Measurements from ENCODE around the gene CXCR1. TPM values are rescaled to one million over a fixed set of nuclear protein-coding genes. Genes with fewer than 3 reads are reported as not detected.

CXCR1 gene
- total and polyA plus RNA-seq, 2 donors (not counting 1 experiment from before 2014, with no cell fraction given) = 0.04 TPM; not detected in 1

- 100% methylated on average over 1 of the region's 3 CpGs for WGBS (ENCODE audit: insufficient coverage)
- Histone ChIP-seq H4K20me1 (ENCODE audit: control insufficient read depth, insufficient read depth, low read length, poor library complexity, severe bottlenecking) (no peaks in the 10 kb centered on the region), H3K9me3 (ENCODE audit: control extremely low read depth in 1 of 3, control insufficient read depth in 2 of 3, insufficient read depth in 1 of 3, low read length in 2 of 3) (no peaks in the 10 kb centered on the region), H3K4me1 (ENCODE audit: control insufficient read depth in 2 of 2, insufficient read depth in 2 of 2, low read length in 2 of 2) (no peaks in the 10 kb centered on the region), H3K36me3 (replicated peaks in 1 of 2; ENCODE audit: control extremely low read depth in 1 of 2, control insufficient read depth in 1 of 2, extremely low read depth in 1 of 2, insufficient read depth in 2 of 2, low read length in 1 of 2) (no peaks in the 10 kb centered on the region), H3K27ac (ENCODE audit: low read length in 2 of 2) (no peak overlapping the region), H2AFZ (ENCODE audit: insufficient read depth, low read depth, low read length, poor library complexity, severe bottlenecking) (no peak overlapping the region), H3K4me3 (ENCODE audit: control extremely low read depth in 1 of 5, extremely low read depth in 1 of 5, insufficient read depth in 1 of 5, low read depth in 2 of 5, low read length in 4 of 5) (no peak overlapping the region), H3K79me2 (ENCODE audit: control insufficient read depth, insufficient read depth, low read length) (no peaks in the 10 kb centered on the region), H3K9ac (ENCODE audit: low read length) (no peak overlapping the region), H3K4me2 (replicated peaks; ENCODE audit: low read depth, low read length, poor library complexity, severe bottlenecking) (no peak overlapping the region), H3K27me3 (replicated peaks in 1 of 4; ENCODE audit: control extremely low read depth in 1 of 4, control insufficient read depth in 3 of 4, insufficient read depth in 4 of 4, low read length in 3 of 4) (peaks cover 0 to 4% (median 0%) of the 10 kb centered on the region in 4 experiments)
- Mint-ChIP-seq H3K4me3 (no peak overlapping the region), H3K27me3 (peaks cover 10% of the 10 kb centered on the region), H3K27ac (no peak overlapping the region), H3K9me3 (ENCODE audit: insufficient read depth) (no peaks in the 10 kb centered on the region), H3K4me1 (no peaks in the 10 kb centered on the region)
- ChIA-PET POLR2A (no interaction called here), CTCF (no interaction called here)
- no peak for ATAC-seq (ENCODE audit: low read depth)
- intact Hi-C loops (cut with micrococcal nuclease) = no loop called here
- TF ChIP-seq CTCF (IDR thresholded peaks at IDR 0.05) = no peak
- TF ChIP-seq EZH2 (IDR thresholded peaks at IDR 0.05; ENCODE audit: borderline replicate concordance, insufficient read depth, low read depth, low read length, poor library complexity, severe bottlenecking) = no peak
- no peak for DNase-seq
Observed at GRCh38 chr2:218202266-218202665, 35.5 kb upstream of the CXCR1 start.

- no peak overlapping the region for H3K4me3 Mint-ChIP-seq
- H4K20me1 ChIP-seq (ENCODE audit: control insufficient read depth, insufficient read depth, low read length, poor library complexity, severe bottlenecking) = no peaks in the 10 kb centered on the region
- 78% methylated on average over 1 of the region's 4 CpGs for WGBS (ENCODE audit: insufficient coverage)
- H3K27me3 Mint-ChIP-seq = peaks cover 10% of the 10 kb centered on the region
- no peak overlapping the region for H2AFZ ChIP-seq (ENCODE audit: insufficient read depth, low read depth, low read length, poor library complexity, severe bottlenecking)
- H3K9ac ChIP-seq (ENCODE audit: low read length) = no peak overlapping the region
- no peak overlapping the region for H3K4me2 ChIP-seq (replicated peaks; ENCODE audit: low read depth, low read length, poor library complexity, severe bottlenecking)
- H3K27ac Mint-ChIP-seq = no peak overlapping the region
- H3K4me1 Mint-ChIP-seq = no peaks in the 10 kb centered on the region
- intact Hi-C loops (cut with micrococcal nuclease) = no loop called here
- ChIA-PET POLR2A (no interaction called here), CTCF (no interaction called here)
- no peak overlapping the region for H3K27ac ChIP-seq (ENCODE audit: low read length in 2 of 2)
- H3K27me3 ChIP-seq (replicated peaks in 1 of 4; ENCODE audit: control extremely low read depth in 1 of 4, control insufficient read depth in 3 of 4, insufficient read depth in 4 of 4, low read length in 3 of 4) = peaks cover 0 to 4% (median 0%) of the 10 kb centered on the region in 4 experiments
- no peaks in the 10 kb centered on the region for H3K9me3 Mint-ChIP-seq (ENCODE audit: insufficient read depth)
- DNase-seq (no peak), ATAC-seq (ENCODE audit: low read depth) (no peak)
- H3K79me2 ChIP-seq (ENCODE audit: control insufficient read depth, insufficient read depth, low read length) = no peaks in the 10 kb centered on the region
- no peaks in the 10 kb centered on the region for H3K9me3 ChIP-seq (ENCODE audit: control extremely low read depth in 1 of 3, control insufficient read depth in 2 of 3, insufficient read depth in 1 of 3, low read length in 2 of 3)
- H3K4me1 ChIP-seq (ENCODE audit: control insufficient read depth in 2 of 2, insufficient read depth in 2 of 2, low read length in 2 of 2) = no peaks in the 10 kb centered on the region
- no peak for TF ChIP-seq EZH2 (IDR thresholded peaks at IDR 0.05; ENCODE audit: borderline replicate concordance, insufficient read depth, low read depth, low read length, poor library complexity, severe bottlenecking)
- no peak for TF ChIP-seq CTCF (IDR thresholded peaks at IDR 0.05)
- no peak overlapping the region for H3K4me3 ChIP-seq (ENCODE audit: control extremely low read depth in 1 of 5, extremely low read depth in 1 of 5, insufficient read depth in 1 of 5, low read depth in 2 of 5, low read length in 4 of 5)
- H3K36me3 ChIP-seq (replicated peaks in 1 of 2; ENCODE audit: control extremely low read depth in 1 of 2, control insufficient read depth in 1 of 2, extremely low read depth in 1 of 2, insufficient read depth in 2 of 2, low read length in 1 of 2) = no peaks in the 10 kb centered on the region
Observed at GRCh38 chr2:218196974-218197373, 30.2 kb upstream of the CXCR1 start.
